ENCODE measurements around the gene ZNF555. TPM values are rescaled to one million over a fixed set of nuclear protein-coding genes. Genes with fewer than 3 reads are reported as not detected.
A peak's percentile ranks its signal among the peaks of the same experiment; 100 is the strongest.

Gene ZNF555
- total and polyA plus RNA-seq, 2 of the 13 experiments (the other 11 are each of a cell fraction or from before 2014, with no cell fraction given): 5.0 to 8.0 TPM

GRCh38 chr19:2900296-2901252 is 59.3 kb downstream of the ZNF555 start, which contains the start of gene ZNF57 (continued):
- no peak for TF ChIP-seq HOMEZ (CRISPR knock-in tag; IDR thresholded peaks at IDR 0.05; ENCODE audit: low read depth)
- no peak for TF ChIP-seq ZBTB46 (CRISPR knock-in tag; IDR thresholded peaks at IDR 0.05; ENCODE audit: borderline replicate concordance)
- no peak for TF ChIP-seq IKZF5 (CRISPR knock-in tag; IDR thresholded peaks at IDR 0.05)
- TF ChIP-seq TAF15 (IDR thresholded peaks at IDR 0.05; ENCODE audit: low read depth, low read length, poor library complexity, severe bottlenecking): no peak
- no peak for TF ChIP-seq RARG (CRISPR knock-in tag; IDR thresholded peaks at IDR 0.05; ENCODE audit: low read depth)
- no peak; the same call in none of the 2 replicates for TF ChIP-seq YEATS2 (CRISPR knock-in tag; IDR thresholded peaks at IDR 0.05; ENCODE audit: borderline replicate concordance)
- TF ChIP-seq ZFP36L1 (CRISPR knock-in tag; IDR thresholded peaks at IDR 0.05): 0 out of 2 replicates have a peak, but pooled peaks have one; percentile 55
- peak; percentile 43; the same call in 1 of the 2 replicates for TF ChIP-seq ZNF574 (CRISPR knock-in tag; IDR thresholded peaks at IDR 0.05)
- TF ChIP-seq CEBPB (IDR thresholded peaks at IDR 0.05; ENCODE audit: borderline replicate concordance, low read depth, low read length): peak; percentile 29; the same call in 1 of the 2 replicates
- 0 out of 2 replicates have a peak, but pooled peaks have one; percentile 58 for TF ChIP-seq ZMAT3 (CRISPR knock-in tag; conservative IDR thresholded peaks at IDR 0.05)
- no peak; the same call in 1 of the 2 replicates for TF ChIP-seq ZNF629 (CRISPR knock-in tag; conservative IDR thresholded peaks at IDR 0.05)
- 0 out of 2 replicates have a peak, but pooled peaks have one; percentile 36 for TF ChIP-seq SPEN (CRISPR knock-in tag; IDR thresholded peaks at IDR 0.05; ENCODE audit: low read depth)
- TF ChIP-seq MXI1 (IDR thresholded peaks at IDR 0.05; ENCODE audit: borderline replicate concordance, low read depth, low read length): peak; percentile 93; the same call in 2 of the 3 replicates
- no peak for TF ChIP-seq ZMYM3 (CRISPR knock-in tag; IDR thresholded peaks at IDR 0.05)
- TF ChIP-seq ETS1 (CRISPR knock-in tag; IDR thresholded peaks at IDR 0.05): no peak
- TF ChIP-seq ZNF451 (CRISPR knock-in tag; IDR thresholded peaks at IDR 0.05): peak; percentile 88; the same call in 1 of the 2 replicates
- TF ChIP-seq ZNF292 (CRISPR knock-in tag; IDR thresholded peaks at IDR 0.05; ENCODE audit: borderline replicate concordance, low read depth): no peak
- TF ChIP-seq ZNF724P (CRISPR knock-in tag; IDR thresholded peaks at IDR 0.05; ENCODE audit: borderline replicate concordance): peak; percentile 84; the same call in 1 of the 2 replicates
- TF ChIP-seq ZNF329 (CRISPR knock-in tag; IDR thresholded peaks at IDR 0.05; ENCODE audit: low read depth): no peak
